Activated T-cell treated with anti-CD3 and anti-CD28 coated beads, Interleukin-2, amount 50 U/mL, for 72 hours (primary cell): ENCODE data around the gene LRRN4CL. TPM values are rescaled to one million over a fixed set of nuclear protein-coding genes. Genes with fewer than 3 reads are reported as not detected.

Source experiments
- ATAC-seq, 2 donors: fragments of 150-1000 bp; cut with Tn5 transposase; replicated peaks in 1 of 2; 2 replicates each; pipeline ENCODE4 v1.10.0; 2021; ENCODE audit warnings: moderate library complexity in 2 of 2, mild to moderate bottlenecking in 1 of 2
- DNase-seq, 2 donors: peaks; one replicate each; pipeline ENCODE4 v3.0.0; 2021 to 2022; ENCODE audit warnings: mixed read lengths in 1 of 2
- H3K27ac Mint-ChIP-seq: one replicate; pipeline ENCODE4 v1.8.0; 2022; ENCODE audit warnings: mild to moderate bottlenecking, moderate library complexity, mixed read lengths
- H3K27me3 Mint-ChIP-seq: one replicate; pipeline ENCODE4 v1.8.0; 2022; ENCODE audit warnings: low read depth, mixed read lengths
- H3K36me3 Mint-ChIP-seq, 2 donors: one replicate each; pipeline ENCODE4 v1.8.0; 2022; ENCODE audit warnings: mixed read lengths in 2 of 2, mild to moderate bottlenecking in 1 of 2; ENCODE audit not compliant: insufficient read depth in 2 of 2
- H3K4me1 Mint-ChIP-seq: one replicate; pipeline ENCODE4 v1.8.0; 2022; ENCODE audit warnings: low read depth, mixed read lengths
- H3K4me3 Mint-ChIP-seq, 2 donors: one replicate each; pipeline ENCODE4 v1.8.0; 2022; ENCODE audit warnings: mild to moderate bottlenecking in 2 of 2, mixed read lengths in 2 of 2, moderate library complexity in 2 of 2
- H3K9me3 Mint-ChIP-seq, 2 donors: one replicate each; pipeline ENCODE4 v1.8.0; 2022; ENCODE audit warnings: mixed read lengths in 2 of 2
- total RNA-seq, 2 donors: library from RNA; stranded (reverse); gene quantifications; one replicate each; pipeline ENCODE4 v1.2.3, GENCODE V29; 2022

LRRN4CL gene
- total RNA-seq, 2 donors from 2014 or later = 0.12 to 0.38 TPM

GRCh38 chr11:62646825-62647608 is 42.3 kb downstream of the LRRN4CL start:
- peaks cover 45% of the 10 kb centered on the region for H3K4me1 Mint-ChIP-seq
- H3K9me3 Mint-ChIP-seq = no peaks in the 10 kb centered on the region
- H3K27me3 Mint-ChIP-seq = no peaks in the 10 kb centered on the region
- H3K4me3 Mint-ChIP-seq = peak overlapping the region; percentile 97 to 99
- peak overlapping the region; percentile 90 for H3K27ac Mint-ChIP-seq
- no peak for DNase-seq
- no peak for ATAC-seq
- H3K36me3 Mint-ChIP-seq = peaks cover 5 to 7% of the 10 kb centered on the region in 2 donors

- ATAC-seq = peak; percentile 98 to 99
- H3K9me3 Mint-ChIP-seq = no peaks in the 10 kb centered on the region
Observed at GRCh38 chr11:62645946-62646824, 43.1 kb downstream of the LRRN4CL start, which contains the start of gene GANAB. Gene GANAB (minus strand): TSS chr11:62646613. CDS start chr11:62646599, 14 bp downstream.

GRCh38 chr11:62645671-62645945 is 43.7 kb downstream of the LRRN4CL start:
- peaks cover 7 to 9% of the 10 kb centered on the region in 2 donors for H3K36me3 Mint-ChIP-seq
- peaks cover 43% of the 10 kb centered on the region for H3K4me1 Mint-ChIP-seq
- peak overlapping the region; percentile 90 for H3K27ac Mint-ChIP-seq
- no peaks in the 10 kb centered on the region for H3K9me3 Mint-ChIP-seq
- no peaks in the 10 kb centered on the region for H3K27me3 Mint-ChIP-seq
- DNase-seq (peak in 1 of 2 donors; percentile 20), ATAC-seq (no peak)
- peak overlapping the region; percentile 97 to 99 for H3K4me3 Mint-ChIP-seq

More at GRCh38 chr11:62645946-62646824, 43.1 kb downstream of the LRRN4CL start, which contains the start of gene GANAB:
- Mint-ChIP-seq H3K4me1 (peaks cover 42% of the 10 kb centered on the region), H3K27me3 (no peaks in the 10 kb centered on the region), H3K36me3 (peaks cover 5 to 7% of the 10 kb centered on the region in 2 donors), H3K4me3 (peak within 1 kb of the TSS; percentile 97 to 99), H3K27ac (peak within 1 kb of the TSS; percentile 90)
- DNase-seq = peak; percentile 99 to 100

GRCh38 chr11:62644220-62644619 is 45.1 kb downstream of the LRRN4CL start:
- H3K27ac Mint-ChIP-seq = no peak overlapping the region
- peak overlapping the region; percentile 45 to 99 for H3K4me3 Mint-ChIP-seq
- H3K9me3 Mint-ChIP-seq = no peaks in the 10 kb centered on the region
- H3K4me1 Mint-ChIP-seq = peaks cover 54% of the 10 kb centered on the region
- no peak for ATAC-seq
- no peak for DNase-seq
- H3K36me3 Mint-ChIP-seq = peaks cover 12 to 17% of the 10 kb centered on the region in 2 donors
- H3K27me3 Mint-ChIP-seq = no peaks in the 10 kb centered on the region

Other genes starting within 250 kb of the LRRN4CL start
- gene AHNAK, start 142.7 kb downstream of the LRRN4CL start, total RNA-seq = 100 to 1,000 TPM in 1 of 2 donors, 10 to 100 TPM in 1; 80.3 to 131 TPM
- gene EEF1G, start 115.6 kb downstream of the LRRN4CL start, total RNA-seq = 1,000 to 10,000 TPM; 2,565 to 2,667 TPM
- gene TUT1, start 98.0 kb downstream of the LRRN4CL start, total RNA-seq = 10 to 100 TPM; 32.8 to 36.8 TPM
- gene MTA2, start 87.7 kb downstream of the LRRN4CL start, total RNA-seq = 100 to 1,000 TPM; 173 to 241 TPM
- 100 to 1,000 TPM; 132 to 148 TPM for gene EML3, start 76.8 kb downstream of the LRRN4CL start, total RNA-seq
- gene ROM1, start 76.3 kb downstream of the LRRN4CL start, total RNA-seq = 1 to 10 TPM; 5.1 to 6.7 TPM
- 10 to 100 TPM; 72.2 to 79.9 TPM for gene B3GAT3, start 67.5 kb downstream of the LRRN4CL start, total RNA-seq
- gene GANAB, start 42.9 kb downstream of the LRRN4CL start, total RNA-seq = 100 to 1,000 TPM; 310 to 312 TPM
- 10 to 100 TPM; 25.0 to 26.1 TPM for gene INTS5, start 36.2 kb downstream of the LRRN4CL start, total RNA-seq
- 10 to 100 TPM; 59.2 to 62.1 TPM for gene C11orf98, start 24.3 kb downstream of the LRRN4CL start, total RNA-seq
- 10 to 100 TPM; 35.2 to 46.0 TPM for gene CSKMT, start 24.2 kb downstream of the LRRN4CL start, total RNA-seq
- 1 to 10 TPM; 5.6 to 7.1 TPM for gene UQCC3, start 17.9 kb downstream of the LRRN4CL start, total RNA-seq
- gene LBHD1, start 17.3 kb downstream of the LRRN4CL start, total RNA-seq = 10 to 100 TPM in 1 of 2 donors, 1 to 10 TPM in 1; 9.9 to 13.0 TPM
- gene UBXN1, start 10.5 kb downstream of the LRRN4CL start, total RNA-seq = 100 to 1,000 TPM; 154 to 163 TPM
- 10 to 100 TPM; 38.4 to 40.7 TPM for gene BSCL2, start 17.9 kb upstream of the LRRN4CL start, total RNA-seq
- not detected for gene GNG3, start 18.1 kb upstream of the LRRN4CL start, total RNA-seq
- 10 to 100 TPM; 56.7 to 66.8 TPM for gene HNRNPUL2, start 37.9 kb upstream of the LRRN4CL start, total RNA-seq
- 10 to 100 TPM; 67.3 to 68.9 TPM for gene TTC9C, start 39.0 kb upstream of the LRRN4CL start, total RNA-seq
- gene ZBTB3, start 64.6 kb upstream of the LRRN4CL start, total RNA-seq = 10 to 100 TPM; 12.2 to 12.4 TPM
- gene POLR2G, start 72.0 kb upstream of the LRRN4CL start, total RNA-seq = 100 to 1,000 TPM; 105 to 107 TPM
- 10 to 100 TPM; 13.6 to 15.5 TPM for gene TAF6L, start 81.9 kb upstream of the LRRN4CL start, total RNA-seq
- 10 to 100 TPM; 18.8 to 23.1 TPM for gene TMEM179B, start 97.9 kb upstream of the LRRN4CL start, total RNA-seq
- gene TMEM223, start 102.5 kb upstream of the LRRN4CL start, total RNA-seq = 10 to 100 TPM in 1 of 2 donors, 1 to 10 TPM in 1; 8.4 to 10.8 TPM
- gene NXF1, start 115.9 kb upstream of the LRRN4CL start, total RNA-seq = 100 to 1,000 TPM; 117 to 131 TPM
- 10 to 100 TPM; 53.9 to 70.1 TPM for gene STX5, start 142.5 kb upstream of the LRRN4CL start, total RNA-seq
- gene TEX54, start 143.3 kb upstream of the LRRN4CL start, total RNA-seq = 1 to 10 TPM in 1 of 2 donors, under 1 TPM in 1; 0.77 to 1.5 TPM
- 100 to 1,000 TPM; 101 to 104 TPM for gene WDR74, start 150.1 kb upstream of the LRRN4CL start, total RNA-seq
- 100 to 1,000 TPM; 730 to 898 TPM for gene SLC3A2, start 191.4 kb upstream of the LRRN4CL start, total RNA-seq
- gene CHRM1, start 231.8 kb upstream of the LRRN4CL start, total RNA-seq = not detected